IPS DF 4.7 (cell line): ENCODE data around the gene MYO6.

Experiments
- DNase-seq: peaks from one replicate; pipeline ENCODE4 v3.0.0-alpha.2; 2013; ENCODE audit warnings: low spot score; ENCODE audit errors: extremely low read depth

MYO6 gene

DNA sequence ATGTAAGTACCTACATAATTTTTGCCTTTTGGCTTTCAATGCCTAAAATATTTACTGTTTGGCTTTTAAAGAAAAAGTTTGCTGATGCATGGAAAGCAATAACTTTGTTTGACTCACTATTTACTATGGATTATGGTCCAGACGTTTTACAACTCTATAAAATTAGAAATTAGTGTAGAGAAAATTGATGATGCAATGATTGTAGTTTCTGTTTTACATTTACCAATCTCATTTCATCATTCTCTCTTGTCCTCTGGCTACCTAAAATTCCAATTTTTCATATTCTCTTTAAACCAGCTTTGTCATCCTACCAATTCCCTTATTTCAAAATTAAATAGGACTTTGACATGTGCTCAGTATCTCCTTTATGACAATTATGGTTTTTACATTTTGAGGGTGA is 192.5 kb downstream of the MYO6 start:
- DNase-seq, result no peak

DNA sequence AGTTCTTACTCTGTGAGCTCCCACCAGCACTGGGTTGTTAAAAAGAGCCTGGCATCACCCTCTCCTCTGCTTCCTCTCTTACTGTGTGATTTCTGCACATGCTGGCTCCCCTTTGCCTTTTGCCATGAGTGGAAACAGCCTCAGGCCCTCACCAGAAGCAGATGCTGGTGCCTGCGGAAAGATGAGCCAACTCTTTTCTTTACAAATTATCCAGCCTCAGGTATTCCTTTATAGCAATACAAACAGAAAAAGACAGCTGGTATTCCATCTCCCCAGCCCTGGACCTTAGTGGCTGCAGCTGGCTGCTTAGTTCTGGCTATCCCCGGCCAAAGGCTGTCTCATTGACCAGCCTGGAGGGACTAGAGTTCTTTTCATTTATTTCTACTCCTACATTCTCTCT is 194.3 kb downstream of the MYO6 start:
- DNase-seq, result no peak

DNA sequence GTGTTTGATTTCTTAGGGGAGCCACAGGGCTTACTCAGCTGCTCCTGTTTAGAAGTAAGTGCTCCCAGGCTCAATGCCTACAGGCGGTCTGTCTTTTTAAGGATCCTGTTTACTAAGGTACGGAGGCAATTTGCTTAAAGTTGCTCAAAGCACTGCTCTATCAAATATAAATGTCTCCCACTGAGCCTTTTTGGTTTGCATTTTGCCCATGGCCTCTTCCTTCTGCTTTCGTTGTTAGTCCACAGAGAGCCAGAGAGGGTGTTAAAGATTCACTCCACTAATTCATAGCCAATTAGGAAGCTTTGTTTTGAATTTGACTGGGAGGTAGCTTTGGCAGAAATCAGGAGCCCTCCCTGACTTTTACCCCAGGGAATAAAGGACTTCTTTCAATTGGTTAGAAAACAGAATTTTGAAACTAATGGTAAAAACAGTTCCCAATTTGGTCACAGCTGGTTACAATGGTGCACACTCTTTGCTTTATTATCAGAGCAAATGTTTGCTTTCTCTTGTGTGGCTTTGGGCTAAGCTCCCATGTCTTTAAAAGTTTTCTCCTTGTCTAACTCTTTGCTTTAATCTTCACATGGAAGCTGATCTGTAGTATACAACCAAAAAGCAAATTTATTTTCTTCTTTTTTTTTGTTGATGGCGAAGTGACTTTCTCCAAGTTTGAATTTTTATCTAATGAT is 197.2 kb downstream of the MYO6 start:
- DNase-seq, result no peak

DNA sequence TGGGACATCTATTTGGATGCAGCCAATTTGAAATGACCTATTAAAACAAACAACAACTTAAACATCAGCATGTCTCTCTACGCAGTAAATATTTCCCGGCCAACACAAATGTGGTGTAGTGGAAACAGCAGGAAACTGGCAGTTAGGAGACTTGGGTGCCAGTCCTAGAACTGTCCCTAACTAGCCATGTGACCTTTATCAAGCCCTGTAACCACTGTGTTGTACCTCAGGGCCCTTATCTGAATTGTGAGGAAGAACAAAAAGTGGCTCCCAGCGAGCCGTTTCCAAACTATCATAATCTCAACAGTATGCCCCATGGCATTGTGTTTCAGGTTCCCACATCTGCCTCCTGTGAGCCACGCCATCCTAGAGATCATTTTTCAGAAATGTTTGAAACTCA is 198.9 kb downstream of the MYO6 start:
- no peak for DNase-seq

DNA sequence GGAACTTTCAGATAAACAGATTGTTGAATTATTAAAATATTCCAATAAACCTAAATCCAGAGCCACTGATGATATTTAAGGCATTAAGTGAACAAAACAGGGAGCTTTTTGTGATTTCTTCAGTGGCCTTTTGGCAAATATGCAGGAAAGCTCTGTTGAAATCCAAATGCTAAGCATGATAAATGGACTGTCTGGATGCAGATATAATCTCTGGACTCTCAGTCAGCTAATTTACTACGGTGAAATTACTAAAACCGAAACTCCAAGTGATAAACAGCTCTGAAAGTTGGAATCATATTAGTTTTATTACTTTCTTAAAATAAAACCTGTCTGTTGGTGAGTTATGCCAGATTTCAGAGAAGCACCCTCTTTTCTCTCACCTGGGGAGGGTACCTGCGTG is 203.1 kb downstream of the MYO6 start:
- DNase-seq, result no peak

DNA sequence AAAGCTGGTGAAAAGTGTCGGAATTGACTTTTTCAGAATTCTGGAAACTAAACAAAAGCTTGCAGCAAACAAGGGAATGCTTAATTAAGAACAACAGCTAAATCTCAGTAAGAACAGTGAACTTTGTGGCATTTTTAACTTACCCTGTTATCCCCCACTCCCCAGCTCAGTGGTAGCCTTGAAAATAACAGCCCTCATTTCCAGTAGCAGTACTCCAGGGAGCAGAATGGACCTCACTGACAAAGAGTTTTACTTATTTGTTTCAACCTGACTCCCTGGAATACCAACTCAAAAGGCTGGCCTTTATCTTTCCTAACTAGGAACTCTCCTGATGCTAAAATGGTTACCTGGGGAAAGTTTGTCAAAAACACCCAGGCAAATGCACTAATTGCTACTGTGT is 214.5 kb downstream of the MYO6 start:
- no peak for DNase-seq

DNA sequence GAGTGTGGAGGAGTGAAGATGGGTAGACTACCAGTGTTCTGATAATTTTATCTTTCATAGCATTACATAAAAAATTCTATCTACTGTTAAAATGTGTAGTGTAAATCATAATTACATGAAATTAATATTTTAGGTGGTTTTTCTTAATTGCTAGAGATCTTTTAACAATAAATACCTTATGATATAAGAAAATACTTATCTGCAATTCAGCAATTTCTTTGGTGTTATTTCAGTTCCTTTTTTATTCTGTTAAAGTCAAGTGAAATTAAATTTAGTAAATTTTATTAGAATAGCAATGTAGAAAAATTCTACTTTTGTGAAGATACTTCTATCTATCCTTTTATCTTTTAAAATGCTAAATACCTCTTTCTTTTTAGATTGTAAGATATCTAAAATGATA is 219.1 kb downstream of the MYO6 start:
- no peak for DNase-seq
